Measurements from ENCODE around the gene COL23A1. TPM values are rescaled to one million over a fixed set of nuclear protein-coding genes. Genes with fewer than 3 reads are reported as not detected.

COL23A1 gene
- total RNA-seq, 1 experiment from 2014 or later = 15.0 TPM

GRCh38 chr5:178394074-178394473 is 196.1 kb downstream of the COL23A1 start (continued):
- TF ChIP-seq AR (CRISPR knock-in tag; IDR thresholded peaks at IDR 0.05) (no peak), OVOL2 (CRISPR knock-in tag; IDR thresholded peaks at IDR 0.05; ENCODE audit: borderline replicate concordance) (no peak), ZNF423 (CRISPR knock-in tag; IDR thresholded peaks at IDR 0.05) (no peak)
- TF ChIP-seq, protein P1, sequence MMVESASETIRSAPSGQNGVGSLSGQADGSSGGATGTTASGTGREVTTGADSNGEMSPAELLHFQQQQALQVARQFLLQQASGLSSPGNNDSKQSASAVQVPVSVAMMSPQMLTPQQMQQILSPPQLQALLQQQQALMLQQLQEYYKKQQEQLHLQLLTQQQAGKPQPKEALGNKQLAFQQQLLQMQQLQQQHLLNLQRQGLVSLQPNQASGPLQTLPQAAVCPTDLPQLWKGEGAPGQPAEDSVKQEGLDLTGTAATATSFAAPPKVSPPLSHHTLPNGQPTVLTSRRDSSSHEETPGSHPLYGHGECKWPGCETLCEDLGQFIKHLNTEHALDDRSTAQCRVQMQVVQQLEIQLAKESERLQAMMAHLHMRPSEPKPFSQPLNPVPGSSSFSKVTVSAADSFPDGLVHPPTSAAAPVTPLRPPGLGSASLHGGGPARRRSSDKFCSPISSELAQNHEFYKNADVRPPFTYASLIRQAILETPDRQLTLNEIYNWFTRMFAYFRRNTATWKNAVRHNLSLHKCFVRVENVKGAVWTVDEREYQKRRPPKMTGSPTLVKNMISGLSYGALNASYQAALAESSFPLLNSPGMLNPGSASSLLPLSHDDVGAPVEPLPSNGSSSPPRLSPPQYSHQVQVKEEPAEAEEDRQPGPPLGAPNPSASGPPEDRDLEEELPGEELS (CRISPR knock-in tag; IDR thresholded peaks at IDR 0.05) = no peak

DNA sequence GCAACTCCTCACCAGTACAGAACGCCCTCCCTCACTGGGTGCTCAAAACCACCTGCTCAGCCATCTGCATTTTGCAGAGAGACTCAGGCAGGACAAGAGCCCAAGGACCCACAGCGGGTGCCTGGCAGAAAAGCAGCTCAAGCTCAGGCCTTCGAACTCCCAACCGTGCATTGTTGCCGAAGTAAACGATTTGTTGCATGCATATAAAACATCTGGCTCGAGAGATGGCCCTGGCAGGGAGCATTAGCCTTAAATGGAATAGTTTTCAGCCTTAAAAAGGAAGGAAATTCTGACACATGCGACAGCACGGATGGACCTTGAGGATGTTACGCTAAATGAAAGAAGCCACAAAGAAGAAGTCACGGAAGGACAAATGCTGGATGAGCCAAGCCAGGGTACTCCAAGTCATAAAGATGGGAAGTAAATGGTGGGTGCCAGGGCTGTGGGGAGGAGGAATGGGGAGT is 197.2 kb downstream of the COL23A1 start:
- POLR2A ChIA-PET = no interaction called here
- ATAC-seq = no peak
- H3K27ac Mint-ChIP-seq = peak overlapping the region; percentile 24; the same call in 1 of the 2 replicates
- TF ChIP-seq, protein P2, sequence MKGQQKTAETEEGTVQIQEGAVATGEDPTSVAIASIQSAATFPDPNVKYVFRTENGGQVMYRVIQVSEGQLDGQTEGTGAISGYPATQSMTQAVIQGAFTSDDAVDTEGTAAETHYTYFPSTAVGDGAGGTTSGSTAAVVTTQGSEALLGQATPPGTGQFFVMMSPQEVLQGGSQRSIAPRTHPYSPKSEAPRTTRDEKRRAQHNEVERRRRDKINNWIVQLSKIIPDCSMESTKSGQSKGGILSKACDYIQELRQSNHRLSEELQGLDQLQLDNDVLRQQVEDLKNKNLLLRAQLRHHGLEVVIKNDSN (CRISPR knock-in tag; IDR thresholded peaks at IDR 0.05) = no peak
- TF ChIP-seq IRF2 (CRISPR knock-in tag; IDR thresholded peaks at IDR 0.05; ENCODE audit: borderline replicate concordance, low read depth) = no peak
- TF ChIP-seq, protein P3, sequence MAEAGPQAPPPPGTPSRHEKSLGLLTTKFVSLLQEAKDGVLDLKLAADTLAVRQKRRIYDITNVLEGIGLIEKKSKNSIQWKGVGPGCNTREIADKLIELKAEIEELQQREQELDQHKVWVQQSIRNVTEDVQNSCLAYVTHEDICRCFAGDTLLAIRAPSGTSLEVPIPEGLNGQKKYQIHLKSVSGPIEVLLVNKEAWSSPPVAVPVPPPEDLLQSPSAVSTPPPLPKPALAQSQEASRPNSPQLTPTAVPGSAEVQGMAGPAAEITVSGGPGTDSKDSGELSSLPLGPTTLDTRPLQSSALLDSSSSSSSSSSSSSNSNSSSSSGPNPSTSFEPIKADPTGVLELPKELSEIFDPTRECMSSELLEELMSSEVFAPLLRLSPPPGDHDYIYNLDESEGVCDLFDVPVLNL (CRISPR knock-in tag; IDR thresholded peaks at IDR 0.05; ENCODE audit: borderline replicate concordance, low read depth) = no peak
- no peak for TF ChIP-seq ATF6 (CRISPR knock-in tag; IDR thresholded peaks at IDR 0.05)
- TF ChIP-seq TP53 (CRISPR knock-in tag; IDR thresholded peaks at IDR 0.05) = no peak
- no peak for TF ChIP-seq CBFB (CRISPR knock-in tag; IDR thresholded peaks at IDR 0.05; ENCODE audit: low read depth)
- TF ChIP-seq, protein P4, sequence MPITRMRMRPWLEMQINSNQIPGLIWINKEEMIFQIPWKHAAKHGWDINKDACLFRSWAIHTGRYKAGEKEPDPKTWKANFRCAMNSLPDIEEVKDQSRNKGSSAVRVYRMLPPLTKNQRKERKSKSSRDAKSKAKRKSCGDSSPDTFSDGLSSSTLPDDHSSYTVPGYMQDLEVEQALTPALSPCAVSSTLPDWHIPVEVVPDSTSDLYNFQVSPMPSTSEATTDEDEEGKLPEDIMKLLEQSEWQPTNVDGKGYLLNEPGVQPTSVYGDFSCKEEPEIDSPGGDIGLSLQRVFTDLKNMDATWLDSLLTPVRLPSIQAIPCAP (CRISPR knock-in tag; IDR thresholded peaks at IDR 0.05) = no peak
- no peak for TF ChIP-seq ZNF121 (CRISPR knock-in tag; IDR thresholded peaks at IDR 0.05)
- TF ChIP-seq E2F5 (CRISPR knock-in tag; IDR thresholded peaks at IDR 0.05) = no peak
- TF ChIP-seq NR2C2 (CRISPR knock-in tag; IDR thresholded peaks at IDR 0.05) = no peak
- no peak for TF ChIP-seq OVOL2 (CRISPR knock-in tag; IDR thresholded peaks at IDR 0.05; ENCODE audit: borderline replicate concordance)
- TF ChIP-seq SP1 (CRISPR knock-in tag; conservative IDR thresholded peaks at IDR 0.05) = no peak
- TF ChIP-seq AR (CRISPR knock-in tag; IDR thresholded peaks at IDR 0.05) = no peak
- TF ChIP-seq ZBTB21 (CRISPR knock-in tag; IDR thresholded peaks at IDR 0.05; ENCODE audit: borderline replicate concordance) = no peak
- TF ChIP-seq ZNF416 (CRISPR knock-in tag; IDR thresholded peaks at IDR 0.05) = no peak
- no peak for TF ChIP-seq CTCF (IDR thresholded peaks at IDR 0.05)
- TF ChIP-seq PREB (CRISPR knock-in tag; IDR thresholded peaks at IDR 0.05; ENCODE audit: borderline replicate concordance) = no peak

More for the DNA sequence above, 197.2 kb downstream of the COL23A1 start:
- Mint-ChIP-seq H3K36me3 (no peaks in the 10 kb centered on the region), H3K9me3 (no peaks in the 10 kb centered on the region), H3K4me3 (no peak overlapping the region), H3K4me1 (peaks cover 28% of the 10 kb centered on the region), H3K27me3 (ENCODE audit: low read depth) (no peaks in the 10 kb centered on the region)
- no peak for DNase-seq (ENCODE audit: low spot score)
- CTCF ChIA-PET = no interaction called here
